A549 (cell line): ENCODE measurements around the gene TPCN2. TPM values are rescaled to one million over a fixed set of nuclear protein-coding genes. Genes with fewer than 3 reads are reported as not detected.

Experiments used
- ATAC-seq, 2 experiments: fragments of 200-7000 bp in 1 of 2; fragments of >200 bp in 1 of 2; cut with Nextera tagmentation in 1 of 2; cut with Tn5 transposase in 1 of 2; 3 replicates each; pipeline versions ENCODE4 v1.8.0 to v1.9.1; 2018 to 2020; ENCODE audit warnings: mild to moderate bottlenecking in 1 of 2, moderate library complexity in 1 of 2
- CTCF ChIA-PET: fragments of 300-600 bp; sonication (Branson Sonifier 250); formaldehyde crosslinking; extraction: SDS; loops from one replicate; lab custom pipeline; 2021; ENCODE audit warnings: antibody characterized with exemption, inconsistent platforms; lab: Yijun Ruan, JAX
- POLR2A ChIA-PET: fragments of 350-600 bp; formaldehyde crosslinking; extraction: SDS; loops from one replicate; lab custom pipeline; 2021; ENCODE audit warnings: antibody characterized with exemption, inconsistent platforms; lab: Yijun Ruan, JAX
- DNase-seq, 2 experiments: peaks; one replicate each; pipeline versions ENCODE4 v3.0.0 to v3.0.0-alpha.2; 2011 to 2016; ENCODE audit warnings: low read depth in 1 of 2, low spot score in 1 of 2
- FAIRE-seq: peaks from 2 replicates; lab custom pipeline; 2011; peaks lifted over from hg19 to GRCh38; lab: Jason Lieb, UNC
- H3K27ac ChIP-seq, 2 experiments: fragments of >200 bp; sonication (Bioruptor Twin); formaldehyde crosslinking; 3 replicates each; pipeline ENCODE4 v1.5.1; 2016 to 2017
- H3K4me1 ChIP-seq: fragments of >200 bp; sonication (Bioruptor Twin); formaldehyde crosslinking; 3 replicates; pipeline ENCODE4 v1.6.1; 2016
- H3K4me2 ChIP-seq: fragments of >200 bp; sonication (Bioruptor Twin); formaldehyde crosslinking; 3 replicates; pipeline ENCODE4 v1.6.1; 2016
- H3K4me3 ChIP-seq: fragments of >200 bp; sonication (Bioruptor Twin); formaldehyde crosslinking; 3 replicates; pipeline ENCODE4 v1.5.1; 2016
- H3K9me3 ChIP-seq: fragments of >200 bp; sonication (Bioruptor Twin); formaldehyde crosslinking; 3 replicates; pipeline ENCODE4 v1.6.1; 2016
- CBX2 ChIP-seq: fragments of 200-600 bp; sonication (generic); IDR thresholded peaks from 2 replicates; pipeline ENCODE4 v1.6.1; 2016; ENCODE audit warnings: low read depth, mild to moderate bottlenecking, borderline replicate concordance
- CBX8 ChIP-seq: fragments of 200-600 bp; sonication (generic); IDR thresholded peaks from 2 replicates; pipeline ENCODE4 v1.6.1; 2016
- EP300 ChIP-seq, 2 experiments: fragments of >200 bp; sonication (Bioruptor Twin); formaldehyde crosslinking; IDR thresholded peaks; 2 replicates in 1 of 2; 3 replicates in 1 of 2; pipeline ENCODE4 v1.6.1; 2016 to 2017
- GATA3 ChIP-seq: IDR thresholded peaks from 2 replicates; pipeline ENCODE4 v1.6.1; 2012; ENCODE audit warnings: borderline replicate concordance
- HEYL ChIP-seq: fragments of 250-450 bp; sonication (Bioruptor Pico); IDR thresholded peaks from 2 replicates; pipeline ENCODE4 v1.8.0; 2021; ENCODE audit warnings: mild to moderate bottlenecking, moderate library complexity
- JUN ChIP-seq, 2 experiments: fragments of >200 bp; sonication (Bioruptor Twin); formaldehyde crosslinking; IDR thresholded peaks; 2 replicates in 1 of 2; 3 replicates in 1 of 2; pipeline ENCODE4 v1.6.1; 2016 to 2017
- JUNB ChIP-seq: fragments of >200 bp; sonication (Bioruptor Twin); formaldehyde crosslinking; IDR thresholded peaks from 2 replicates; pipeline ENCODE4 v1.6.1; 2016
- KDM5A ChIP-seq: fragments of 200-600 bp; sonication (generic); IDR thresholded peaks from 2 replicates; pipeline ENCODE4 v1.6.1; 2016; ENCODE audit warnings: antibody characterized with exemption, mild to moderate bottlenecking
- MAFK ChIP-seq: fragments of 450-650 bp; IDR thresholded peaks from 2 replicates; pipeline ENCODE4 v1.6.1; 2014; ENCODE audit not compliant: partially characterized antibody
- MAZ ChIP-seq: fragments of 150-350 bp; IDR thresholded peaks from 2 replicates; pipeline ENCODE4 v1.6.1; 2014; ENCODE audit warnings: antibody characterized with exemption, low read depth, low read length, borderline replicate concordance
- NFE2L2 ChIP-seq: fragments of 150-350 bp; conservative IDR thresholded peaks from 2 replicates; pipeline ENCODE4 v1.6.1; 2014; ENCODE audit warnings: low read length
- POLR2A ChIP-seq: IDR thresholded peaks from 2 replicates; pipeline ENCODE4 v1.6.1; 2012; ENCODE audit warnings: mild to moderate bottlenecking, low read length
- RAD21 ChIP-seq, 2 experiments: fragments of >200 bp in 1 of 2; sonication (Bioruptor Twin) in 1 of 2; formaldehyde crosslinking in 1 of 2; IDR thresholded peaks in 1 of 2; conservative IDR thresholded peaks in 1 of 2; 2 replicates in 1 of 2; 3 replicates in 1 of 2; pipeline ENCODE4 v1.6.1; 2012 to 2018; ENCODE audit warnings: inconsistent platforms in 1 of 2
- RARB ChIP-seq: fragments of 250-450 bp; sonication (Bioruptor Pico); IDR thresholded peaks from 2 replicates; pipeline ENCODE4 v1.8.0; 2021; ENCODE audit warnings: mild to moderate bottlenecking, moderate library complexity
- SMC3 ChIP-seq: fragments of >200 bp; sonication (Bioruptor Twin); formaldehyde crosslinking; IDR thresholded peaks from 3 replicates; pipeline ENCODE4 v1.6.1; 2018; ENCODE audit warnings: inconsistent platforms
- SREBF2 ChIP-seq: fragments of 450-650 bp; IDR thresholded peaks from 2 replicates; pipeline ENCODE4 v1.6.1; 2014; ENCODE audit warnings: mild to moderate bottlenecking, moderate library complexity
- ZFP36 ChIP-seq: fragments of 450-650 bp; IDR thresholded peaks from 2 replicates; pipeline ENCODE4 v1.6.1; 2014; ENCODE audit warnings: borderline replicate concordance; ENCODE audit not compliant: partially characterized antibody
- WGBS: methylation state at CpG from one replicate; pipeline ENCODE4 v1.1.6; 2017; ENCODE audit errors: missing lambda C conversion rate; 5-methylcytosine and 5-hydroxymethylcytosine counted together
- polyA plus RNA-seq, 4 experiments: library from polyadenylated mRNA; depleted of rRNA in 3 of 4; stranded (reverse); fragments of >200 nt; fragmentation: RNase III in 1 of 4; extraction: RNeasy Plus Mini Kit Qiagen cat#74134 plus additional on column Dnase treatment in 1 of 4; gene quantifications; 2 replicates in 3 of 4; 3 replicates in 1 of 4; pipeline ENCODE4 v1.2.3, GENCODE V29; 2011 to 2017
- TF ChIP-seq, protein P1 (sequence below): fragments of 250-450 bp; sonication (Bioruptor Pico); IDR thresholded peaks from 2 replicates; pipeline ENCODE4 v1.5.0; 2021; ENCODE audit warnings: mild to moderate bottlenecking, moderate library complexity, borderline replicate concordance
- TF ChIP-seq, protein P2 (sequence below): fragments of >200 bp; sonication (Bioruptor Twin); formaldehyde crosslinking; IDR thresholded peaks from 3 replicates; pipeline ENCODE4 v1.5.1; 2016

Gene TPCN2
- polyA plus RNA-seq, 2 of the 4 experiments (the other 2 are of a cell fraction) = 8.1 to 8.8 TPM

DNA sequence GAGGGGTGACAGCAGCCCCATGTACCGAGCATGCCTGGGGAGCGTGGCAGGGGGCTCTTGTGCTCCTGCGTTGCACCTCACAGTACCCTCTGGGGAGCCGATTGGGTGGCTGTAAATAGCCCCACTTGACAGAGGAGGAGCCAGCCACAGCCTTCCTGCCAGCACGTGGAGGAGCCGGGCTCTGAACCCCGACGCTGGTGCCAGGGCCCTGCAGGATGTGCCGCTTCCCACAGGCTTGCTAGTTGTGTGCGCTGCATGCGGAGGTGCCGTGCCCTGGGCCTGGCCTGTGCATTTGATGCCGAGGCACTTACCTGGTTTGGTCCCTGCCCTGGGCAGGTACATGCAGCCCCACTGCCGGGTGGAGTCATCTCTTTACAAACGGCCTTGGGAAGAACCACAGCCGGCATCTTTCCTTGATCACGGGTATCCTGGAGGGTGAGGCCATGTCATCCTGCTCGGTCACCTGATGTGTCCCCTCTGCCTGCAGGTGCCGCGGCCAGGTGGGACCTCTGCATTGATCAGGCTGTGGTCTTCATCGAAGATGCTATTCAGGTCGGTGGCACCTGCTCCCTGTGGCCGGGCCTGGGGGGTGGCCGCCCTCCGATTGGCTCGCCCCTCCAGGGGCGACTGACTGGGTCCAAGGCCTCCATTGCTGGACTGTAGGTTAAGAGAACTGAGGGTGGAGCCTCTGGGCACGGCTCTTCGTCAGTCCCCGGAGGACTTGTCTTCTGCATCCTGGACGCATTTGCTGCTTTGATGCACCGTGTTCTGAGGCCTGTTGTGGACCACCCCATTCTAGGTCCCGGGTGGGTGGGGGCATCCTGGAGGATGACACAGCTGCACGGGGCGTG is 5.0 kb downstream of the TPCN2 start:
- TF ChIP-seq GATA3 (no peak), NFE2L2 (no peak), SMC3 (no peak), CBX8 (no peak), MAZ (no peak)
- TF ChIP-seq, protein P1, sequence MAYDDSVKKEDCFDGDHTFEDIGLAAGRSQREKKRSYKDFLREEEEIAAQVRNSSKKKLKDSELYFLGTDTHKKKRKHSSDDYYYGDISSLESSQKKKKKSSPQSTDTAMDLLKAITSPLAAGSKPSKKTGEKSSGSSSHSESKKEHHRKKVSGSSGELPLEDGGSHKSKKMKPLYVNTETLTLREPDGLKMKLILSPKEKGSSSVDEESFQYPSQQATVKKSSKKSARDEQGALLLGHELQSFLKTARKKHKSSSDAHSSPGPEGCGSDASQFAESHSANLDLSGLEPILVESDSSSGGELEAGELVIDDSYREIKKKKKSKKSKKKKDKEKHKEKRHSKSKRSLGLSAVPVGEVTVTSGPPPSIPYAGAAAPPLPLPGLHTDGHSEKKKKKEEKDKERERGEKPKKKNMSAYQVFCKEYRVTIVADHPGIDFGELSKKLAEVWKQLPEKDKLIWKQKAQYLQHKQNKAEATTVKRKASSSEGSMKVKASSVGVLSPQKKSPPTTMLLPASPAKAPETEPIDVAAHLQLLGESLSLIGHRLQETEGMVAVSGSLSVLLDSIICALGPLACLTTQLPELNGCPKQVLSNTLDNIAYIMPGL (CRISPR knock-in tag) = no peak
- TF ChIP-seq, all 56 proteins: peak for 0
- Histone ChIP-seq H3K4me3 (no peak overlapping the region), H3K4me1 (peaks cover 10% of the 10 kb centered on the region; the same call in 2 of the 3 replicates), H3K9me3 (no peaks in the 10 kb centered on the region), H3K4me2 (no peak overlapping the region), H3K27ac (no peak overlapping the region)
- DNase-seq (no peak), FAIRE-seq (no peak), ATAC-seq (no peak)
- ChIA-PET POLR2A (no interaction called here), CTCF (interaction anchor here (1.1 to 1.6 kb wide), 2 partner anchors 13 to 36 kb away, joined by 3 read pairs; no protein-coding TSS in a partner anchor)
- WGBS = 92% methylated on average over 28 of the region's 35 CpGs

DNA sequence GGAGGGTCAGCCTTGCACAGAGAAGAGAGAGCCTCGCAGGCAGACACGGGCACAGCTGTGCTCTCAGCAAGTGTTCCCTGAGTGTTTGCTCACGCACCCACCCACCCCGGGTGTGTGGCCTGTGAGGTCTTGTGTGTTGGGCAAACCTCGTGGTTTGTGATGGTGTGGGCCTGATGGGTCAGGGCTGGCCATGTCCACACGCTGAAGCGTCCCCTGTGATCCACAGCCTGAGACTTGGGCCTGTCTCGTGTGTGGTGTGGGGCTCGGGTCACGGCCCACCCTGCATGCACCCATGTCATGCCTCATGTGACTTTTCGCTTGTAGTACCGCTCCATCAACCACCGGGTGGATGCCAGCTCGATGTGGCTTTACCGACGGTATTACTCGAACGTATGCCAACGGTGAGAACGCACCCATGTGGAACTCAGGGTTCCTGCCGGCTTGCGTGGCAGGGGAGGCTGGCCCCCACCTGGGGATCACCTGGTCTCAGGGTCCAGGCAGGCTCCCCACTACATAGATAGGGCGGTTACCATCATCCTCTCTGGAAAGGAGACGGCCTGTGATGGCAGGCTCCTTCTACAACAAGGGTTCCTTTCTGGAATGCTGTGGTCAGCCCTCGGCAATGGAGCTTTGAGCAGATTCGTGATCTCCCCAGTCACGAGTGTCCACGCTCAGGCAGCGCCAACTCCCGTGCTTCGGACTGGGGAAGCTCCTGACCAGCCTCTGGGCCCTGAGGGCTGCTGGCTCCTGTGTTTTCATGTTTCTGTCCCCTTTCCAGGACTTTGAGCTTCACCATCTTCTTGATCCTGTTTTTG is 5.9 kb downstream of the TPCN2 start:
- no peak overlapping the region for H3K4me3 ChIP-seq
- DNase-seq = no peak
- FAIRE-seq = no peak
- ATAC-seq = no peak
- ChIA-PET CTCF (interaction anchor here (0.6 to 1.6 kb wide), 4 partner anchors 9 to 35 kb away, joined by 3 to 4 read pairs (median 3); no protein-coding TSS in a partner anchor), POLR2A (no interaction called here)
- WGBS = 97% methylated on average over 21 of the region's 31 CpGs
- peaks cover 7% of the 10 kb centered on the region; the same call in 2 of the 3 replicates for H3K4me1 ChIP-seq
- no peak for TF ChIP-seq KDM5A
- no peak for TF ChIP-seq RAD21 (conservative IDR thresholded peaks at IDR 0.05 in 1 of 2, IDR thresholded peaks at IDR 0.05 in 1 of 2)
- TF ChIP-seq CBX8 = no peak
- no peak for TF ChIP-seq EP300 (IDR thresholded peaks at IDR 0.05)
- TF ChIP-seq RARB (CRISPR knock-in tag) = no peak
- no peak for TF ChIP-seq CBX2
- TF ChIP-seq HEYL (CRISPR knock-in tag) = no peak
- no peak for TF ChIP-seq JUN (IDR thresholded peaks at IDR 0.05)
- no peak for TF ChIP-seq ZFP36
- no peak for TF ChIP-seq POLR2A
- no peaks in the 10 kb centered on the region for H3K9me3 ChIP-seq
- H3K27ac ChIP-seq = no peak overlapping the region
- no peak overlapping the region for H3K4me2 ChIP-seq

DNA sequence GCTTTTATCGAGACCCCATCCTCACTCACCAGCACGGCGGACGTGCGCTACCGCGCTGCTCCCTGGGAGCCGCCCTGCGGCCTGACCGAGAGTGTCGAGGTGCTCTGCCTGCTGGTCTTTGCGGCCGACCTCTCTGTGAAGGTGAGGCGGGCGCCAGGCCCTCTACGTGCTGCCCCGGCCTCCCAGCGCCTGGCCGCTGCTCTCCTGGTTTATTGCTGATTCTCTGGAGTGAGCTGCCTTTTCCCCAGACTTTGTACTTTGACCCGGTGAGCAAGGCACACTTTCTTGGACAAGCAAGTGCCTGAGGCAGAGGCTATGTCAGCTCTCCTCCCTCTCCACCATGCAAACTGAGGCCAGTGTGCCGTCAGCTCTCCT is 6.5 kb downstream of the TPCN2 start:
- no peak for FAIRE-seq
- no peak for ATAC-seq
- no peak for DNase-seq
- POLR2A ChIA-PET = no interaction called here
- H3K4me3 ChIP-seq = no peak overlapping the region
- H3K27ac ChIP-seq = no peak overlapping the region
- no peak overlapping the region for H3K4me2 ChIP-seq
- H3K9me3 ChIP-seq = no peaks in the 10 kb centered on the region
- CTCF ChIA-PET = interaction anchor here (0.6 to 1.6 kb wide), 5 partner anchors 10 to 34 kb away, joined by 3 to 4 read pairs (median 3); no protein-coding TSS in a partner anchor
- H3K4me1 ChIP-seq = 0 out of 3 replicates have a peak, but pooled peaks cover 3% of the 10 kb centered on the region
- WGBS = 80% methylated on average over 21 of the region's 21 CpGs
- TF ChIP-seq SREBF2 (no peak), MAFK (no peak), JUN (IDR thresholded peaks at IDR 0.05) (no peak), CBX8 (no peak), JUNB (no peak)
- TF ChIP-seq, protein P2, sequence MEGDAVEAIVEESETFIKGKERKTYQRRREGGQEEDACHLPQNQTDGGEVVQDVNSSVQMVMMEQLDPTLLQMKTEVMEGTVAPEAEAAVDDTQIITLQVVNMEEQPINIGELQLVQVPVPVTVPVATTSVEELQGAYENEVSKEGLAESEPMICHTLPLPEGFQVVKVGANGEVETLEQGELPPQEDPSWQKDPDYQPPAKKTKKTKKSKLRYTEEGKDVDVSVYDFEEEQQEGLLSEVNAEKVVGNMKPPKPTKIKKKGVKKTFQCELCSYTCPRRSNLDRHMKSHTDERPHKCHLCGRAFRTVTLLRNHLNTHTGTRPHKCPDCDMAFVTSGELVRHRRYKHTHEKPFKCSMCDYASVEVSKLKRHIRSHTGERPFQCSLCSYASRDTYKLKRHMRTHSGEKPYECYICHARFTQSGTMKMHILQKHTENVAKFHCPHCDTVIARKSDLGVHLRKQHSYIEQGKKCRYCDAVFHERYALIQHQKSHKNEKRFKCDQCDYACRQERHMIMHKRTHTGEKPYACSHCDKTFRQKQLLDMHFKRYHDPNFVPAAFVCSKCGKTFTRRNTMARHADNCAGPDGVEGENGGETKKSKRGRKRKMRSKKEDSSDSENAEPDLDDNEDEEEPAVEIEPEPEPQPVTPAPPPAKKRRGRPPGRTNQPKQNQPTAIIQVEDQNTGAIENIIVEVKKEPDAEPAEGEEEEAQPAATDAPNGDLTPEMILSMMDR = no peak
